ENCODE data around the gene TALDO1.

The TALDO1 gene

DNA sequence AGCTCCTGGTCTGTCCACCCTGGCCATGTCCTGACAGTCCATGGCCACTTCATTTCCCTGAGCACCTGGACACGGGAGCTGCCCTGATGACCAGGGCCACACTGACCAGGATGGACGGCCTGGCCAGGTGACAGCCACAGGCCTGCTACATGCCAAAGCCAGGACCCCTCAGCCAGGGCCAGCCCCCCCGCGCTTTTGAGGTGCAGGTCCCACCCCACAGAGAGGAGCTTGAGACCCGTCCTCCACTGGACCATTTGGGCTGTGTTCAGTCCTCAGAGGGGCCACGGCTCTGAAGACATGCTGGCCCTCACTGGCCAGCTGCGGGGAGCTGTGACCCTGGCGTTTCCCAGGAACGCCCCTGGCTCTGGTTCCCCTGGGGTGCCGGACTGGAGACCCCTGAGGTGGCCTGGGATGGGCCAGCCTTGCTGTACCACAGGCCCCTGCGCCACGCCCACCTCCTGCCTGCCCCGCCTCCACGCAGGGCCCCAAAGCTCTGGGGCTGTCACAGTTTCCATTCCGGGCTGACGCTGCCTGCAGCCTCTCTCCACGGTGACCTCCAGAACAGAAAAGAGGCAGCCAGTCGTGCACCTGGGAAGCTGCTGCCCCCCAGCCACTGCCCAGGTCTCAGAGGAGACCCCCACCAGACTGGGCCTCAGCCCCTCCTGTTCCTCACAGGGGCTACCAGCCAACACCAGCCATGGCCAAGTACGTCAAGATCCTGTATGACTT, 23.1 kb upstream of the TALDO1 start:
- no peak overlapping the region for H3K4me3 ChIP-seq (ENCODE audit: low read depth, low read length)
- TF ChIP-seq, protein P1, sequence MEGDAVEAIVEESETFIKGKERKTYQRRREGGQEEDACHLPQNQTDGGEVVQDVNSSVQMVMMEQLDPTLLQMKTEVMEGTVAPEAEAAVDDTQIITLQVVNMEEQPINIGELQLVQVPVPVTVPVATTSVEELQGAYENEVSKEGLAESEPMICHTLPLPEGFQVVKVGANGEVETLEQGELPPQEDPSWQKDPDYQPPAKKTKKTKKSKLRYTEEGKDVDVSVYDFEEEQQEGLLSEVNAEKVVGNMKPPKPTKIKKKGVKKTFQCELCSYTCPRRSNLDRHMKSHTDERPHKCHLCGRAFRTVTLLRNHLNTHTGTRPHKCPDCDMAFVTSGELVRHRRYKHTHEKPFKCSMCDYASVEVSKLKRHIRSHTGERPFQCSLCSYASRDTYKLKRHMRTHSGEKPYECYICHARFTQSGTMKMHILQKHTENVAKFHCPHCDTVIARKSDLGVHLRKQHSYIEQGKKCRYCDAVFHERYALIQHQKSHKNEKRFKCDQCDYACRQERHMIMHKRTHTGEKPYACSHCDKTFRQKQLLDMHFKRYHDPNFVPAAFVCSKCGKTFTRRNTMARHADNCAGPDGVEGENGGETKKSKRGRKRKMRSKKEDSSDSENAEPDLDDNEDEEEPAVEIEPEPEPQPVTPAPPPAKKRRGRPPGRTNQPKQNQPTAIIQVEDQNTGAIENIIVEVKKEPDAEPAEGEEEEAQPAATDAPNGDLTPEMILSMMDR (IDR thresholded peaks at IDR 0.05; ENCODE audit: insufficient read depth, low read depth, low read length, missing control alignments), result no peak
- DNase-seq (ENCODE audit: low read depth), result peak; percentile 41

DNA sequence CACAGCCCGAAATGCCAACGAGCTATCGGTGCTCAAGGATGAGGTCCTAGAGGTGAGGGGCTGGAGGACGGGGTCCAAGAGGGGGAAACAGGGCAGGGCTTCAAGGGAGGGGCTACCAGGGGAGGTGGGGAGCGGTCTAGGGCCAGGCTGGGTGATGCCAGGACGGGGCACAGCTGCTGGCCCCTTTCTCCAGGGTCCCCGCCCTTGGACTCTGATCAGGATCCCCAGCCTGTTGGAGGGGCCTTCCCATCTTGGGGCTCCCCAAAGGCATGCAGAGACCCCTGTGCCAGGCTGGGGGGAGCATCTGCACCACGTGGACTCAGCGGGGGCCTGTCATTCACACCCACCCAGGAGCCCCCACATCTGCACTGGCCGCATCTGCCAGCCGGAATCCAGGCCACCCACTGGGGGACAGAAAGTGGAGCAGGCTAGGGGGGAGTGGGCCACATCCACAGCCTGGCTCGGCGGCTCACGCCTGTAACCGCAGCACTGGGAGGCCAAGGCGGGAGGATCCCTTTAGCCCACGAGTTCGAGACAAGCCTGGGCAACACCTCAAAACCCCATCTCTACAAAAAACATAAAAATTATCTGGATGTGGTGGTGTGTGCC, 22.4 kb upstream of the TALDO1 start:
- no peak for DNase-seq (ENCODE audit: low read depth)
- TF ChIP-seq, protein P1 (IDR thresholded peaks at IDR 0.05; ENCODE audit: insufficient read depth, low read depth, low read length, missing control alignments), result no peak
- H3K4me3 ChIP-seq (ENCODE audit: low read depth, low read length), result no peak overlapping the region

DNA sequence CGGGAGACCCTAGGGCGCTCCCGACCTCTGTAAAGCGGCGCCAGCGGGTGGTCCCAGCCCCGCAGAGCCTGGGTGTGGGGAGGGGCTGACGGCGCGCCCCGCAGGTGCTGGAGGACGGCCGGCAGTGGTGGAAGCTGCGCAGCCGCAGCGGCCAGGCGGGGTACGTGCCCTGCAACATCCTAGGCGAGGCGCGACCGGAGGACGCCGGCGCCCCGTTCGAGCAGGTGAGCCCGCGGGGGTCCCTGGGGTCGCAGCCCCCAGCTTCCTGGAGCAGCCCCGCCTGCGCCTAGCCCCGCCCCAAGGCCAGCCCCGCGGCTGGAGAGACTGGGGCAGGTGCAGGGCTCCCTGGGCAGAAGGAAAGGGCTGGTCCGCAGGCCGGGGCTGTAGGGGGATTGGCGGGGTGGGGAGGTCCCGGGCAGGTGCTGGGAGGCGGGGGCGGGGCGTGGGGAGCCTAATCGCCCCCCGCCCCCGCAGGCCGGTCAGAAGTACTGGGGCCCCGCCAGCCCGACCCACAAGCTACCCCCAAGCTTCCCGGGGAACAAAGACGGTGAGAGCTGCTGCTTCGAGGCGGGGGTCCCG, 21.6 kb upstream of the TALDO1 start:
- peak overlapping the region; percentile 32 for H3K4me3 ChIP-seq (ENCODE audit: low read depth, low read length)

DNA sequence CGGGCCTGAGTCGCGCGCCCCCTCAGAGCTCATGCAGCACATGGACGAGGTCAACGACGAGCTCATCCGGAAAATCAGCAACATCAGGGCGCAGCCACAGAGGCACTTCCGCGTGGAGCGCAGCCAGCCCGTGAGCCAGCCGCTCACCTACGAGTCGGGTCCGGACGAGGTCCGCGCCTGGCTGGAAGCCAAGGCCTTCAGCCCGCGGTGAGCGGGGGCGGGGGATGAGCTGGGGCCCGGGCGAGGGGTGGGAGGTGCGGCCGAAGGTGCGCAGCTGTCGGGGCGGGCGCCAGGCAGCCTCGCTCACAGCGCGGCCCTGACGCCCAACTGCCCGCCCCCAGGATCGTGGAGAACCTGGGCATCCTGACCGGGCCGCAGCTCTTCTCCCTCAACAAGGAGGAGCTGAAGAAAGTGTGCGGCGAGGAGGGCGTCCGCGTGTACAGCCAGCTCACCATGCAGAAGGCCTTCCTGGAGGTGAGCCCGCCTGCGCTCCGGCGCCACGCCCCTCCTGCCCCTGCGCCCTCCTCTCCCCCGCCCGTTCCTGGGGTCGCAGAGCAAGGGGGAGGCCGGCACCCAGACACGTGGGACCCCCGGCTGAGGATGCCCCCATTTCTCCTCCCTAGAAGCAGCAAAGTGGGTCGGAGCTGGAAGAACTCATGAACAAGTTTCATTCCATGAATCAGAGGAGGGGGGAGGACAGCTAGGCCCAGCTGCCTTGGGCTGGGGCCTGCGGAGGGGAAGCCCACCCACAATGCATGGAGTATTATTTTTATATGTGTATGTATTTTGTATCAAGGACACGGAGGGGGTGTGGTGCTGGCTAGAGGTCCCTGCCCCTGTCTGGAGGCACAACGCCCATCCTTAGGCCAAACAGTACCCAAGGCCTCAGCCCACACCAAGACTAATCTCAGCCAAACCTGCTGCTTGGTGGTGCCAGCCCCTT, 20.7 kb upstream of the TALDO1 start:
- DNase-seq (ENCODE audit: low read depth), result peak; percentile 58
- TF ChIP-seq, protein P1 (IDR thresholded peaks at IDR 0.05; ENCODE audit: insufficient read depth, low read depth, low read length, missing control alignments), result no peak
- H3K4me3 ChIP-seq (ENCODE audit: low read depth, low read length), result peak overlapping the region; percentile 32; the same call in 1 of the 2 replicates

More for the DNA sequence above, 21.6 kb upstream of the TALDO1 start:
- no peak for DNase-seq (ENCODE audit: low read depth)
- TF ChIP-seq, protein P1 (IDR thresholded peaks at IDR 0.05; ENCODE audit: insufficient read depth, low read depth, low read length, missing control alignments), result no peak

DNA sequence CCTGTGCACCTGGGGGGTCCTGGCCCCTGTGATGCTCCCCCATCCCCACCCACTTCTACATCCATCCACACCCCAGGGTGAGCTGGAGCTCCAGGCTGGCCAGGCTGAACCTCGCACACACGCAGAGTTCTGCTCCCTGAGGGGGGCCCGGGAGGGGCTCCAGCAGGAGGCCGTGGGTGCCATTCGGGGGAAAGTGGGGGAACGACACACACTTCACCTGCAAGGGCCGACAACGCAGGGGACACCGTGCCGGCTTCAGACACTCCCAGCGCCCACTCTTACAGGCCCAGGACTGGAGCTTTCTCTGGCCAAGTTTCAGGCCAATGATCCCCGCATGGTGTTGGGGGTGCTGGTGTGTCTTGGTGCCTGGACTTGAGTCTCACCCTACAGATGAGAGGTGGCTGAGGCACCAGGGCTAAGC, 20.0 kb upstream of the TALDO1 start:
- no peak for DNase-seq (ENCODE audit: low read depth)
- H3K4me3 ChIP-seq (ENCODE audit: low read depth, low read length), result no peak overlapping the region
- TF ChIP-seq, protein P1 (IDR thresholded peaks at IDR 0.05; ENCODE audit: insufficient read depth, low read depth, low read length, missing control alignments), result no peak

All from GM12865 (cell line).